GM21447 (cell line): ENCODE data around the gene ECI1.

ENCODE experiments used
- ATAC-seq: cut with Tn5 transposase; IDR thresholded peaks from one replicate; pipeline ENCODE4 v1.9.1; 2021; ENCODE audit not compliant: unreplicated experiment

ECI1 gene

GRCh38 chr16:2251296-2252111, at the start of gene ECI1:
ECI1 (minus strand) TSS chr16:2251587; CDS start chr16:2251566, 21 bp downstream.
- peak; percentile 77 for ATAC-seq

- ATAC-seq, result no peak
These were observed 48.5 kb upstream of the ECI1 start for GRCh38 chr16:2299915-2300192.

GRCh38 chr16:2299121-2299914, 47.9 kb upstream of the ECI1 start:
- no peak for ATAC-seq

GRCh38 chr16:2298621-2299020, 47.2 kb upstream of the ECI1 start:
- no peak for ATAC-seq

- no peak for ATAC-seq
These were observed 46.1 kb upstream of the ECI1 start for GRCh38 chr16:2297506-2297860.

GRCh38 chr16:2296661-2297505, 45.5 kb upstream of the ECI1 start:
- no peak for ATAC-seq

- ATAC-seq, result no peak
These were observed 43.8 kb upstream of the ECI1 start for GRCh38 chr16:2295056-2295798.

- ATAC-seq, result no peak
These were observed 40.8 kb upstream of the ECI1 start for GRCh38 chr16:2292221-2292620.

GRCh38 chr16:2289282-2289681, 37.9 kb upstream of the ECI1 start:
- no peak for ATAC-seq

- ATAC-seq, result no peak
These were observed 37.3 kb upstream of the ECI1 start for GRCh38 chr16:2288726-2289125.

GRCh38 chr16:2287916-2288547, 36.6 kb upstream of the ECI1 start:
- ATAC-seq, result no peak

- ATAC-seq, result no peak
These were observed 35.2 kb upstream of the ECI1 start for GRCh38 chr16:2286550-2286949.

- no peak for ATAC-seq
These were observed 34.4 kb upstream of the ECI1 start for GRCh38 chr16:2285731-2286191.

- no peak for ATAC-seq
These were observed 33.6 kb upstream of the ECI1 start for GRCh38 chr16:2284797-2285576.

GRCh38 chr16:2284001-2284770, 32.8 kb upstream of the ECI1 start:
- no peak for ATAC-seq

- ATAC-seq, result no peak
These were observed 31.6 kb upstream of the ECI1 start for GRCh38 chr16:2282866-2283555.

- no peak for ATAC-seq
These were observed 30.9 kb upstream of the ECI1 start for GRCh38 chr16:2282262-2282661.

GRCh38 chr16:2280981-2281542, 29.7 kb upstream of the ECI1 start:
- ATAC-seq, result no peak
